GM12874 (cell line): ENCODE data around the gene CAPN15.

Experiments
- CTCF ChIP-seq: IDR thresholded peaks from 2 replicates; pipeline ENCODE4 v1.5.1; 2011; ENCODE audit warnings: low read depth, mild to moderate bottlenecking, control low read depth, low read length, moderate library complexity; ENCODE audit not compliant: insufficient read depth

CAPN15 gene

GRCh38 chr16:593807-594206, 66.3 kb downstream of the CAPN15 start:
- no peak for TF ChIP-seq CTCF

- no peak for TF ChIP-seq CTCF
Measured at GRCh38 chr16:595094-595528, 67.6 kb downstream of the CAPN15 start.

DNA sequence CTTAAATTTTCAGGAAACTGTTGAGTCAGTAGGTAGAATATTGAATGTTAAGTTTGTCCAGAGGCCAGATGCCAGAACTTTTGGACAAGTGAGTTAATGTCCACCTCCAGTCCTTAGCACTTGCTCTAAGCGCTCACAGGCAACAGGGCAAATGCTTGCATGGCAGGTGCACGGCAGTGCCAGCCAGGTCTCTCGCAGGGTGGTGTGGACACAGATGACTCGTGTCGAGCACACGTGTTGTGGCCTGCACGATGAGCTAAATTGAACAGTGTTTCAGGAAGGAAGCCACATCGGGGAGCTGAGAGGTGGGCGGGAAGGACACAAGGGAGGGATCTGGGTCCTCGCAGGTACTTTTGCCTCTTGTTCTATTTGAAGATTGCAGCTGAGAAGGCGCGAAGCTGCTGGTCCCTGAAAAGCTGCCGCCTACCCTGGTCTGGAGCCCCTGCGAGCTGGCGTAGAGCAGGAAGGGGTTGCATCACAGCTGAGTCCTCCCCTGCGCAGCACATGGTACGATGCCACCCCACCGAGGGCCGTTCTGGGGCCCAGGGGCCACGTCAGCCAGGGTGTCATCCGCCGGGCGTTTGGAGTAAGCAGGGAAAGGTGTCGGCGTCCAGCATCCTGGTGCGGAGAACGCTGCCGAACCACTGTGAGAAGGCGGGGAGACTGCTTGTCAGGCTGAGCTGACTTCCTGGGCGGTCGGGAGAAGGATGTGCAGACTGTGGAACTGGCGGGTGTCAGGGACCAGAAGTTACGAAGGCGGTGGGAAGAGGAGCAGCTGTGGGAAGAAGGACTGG, 68.6 kb downstream of the CAPN15 start:
- no peak for TF ChIP-seq CTCF

- no peak for TF ChIP-seq CTCF
Measured at GRCh38 chr16:596736-597060, 69.2 kb downstream of the CAPN15 start.

DNA sequence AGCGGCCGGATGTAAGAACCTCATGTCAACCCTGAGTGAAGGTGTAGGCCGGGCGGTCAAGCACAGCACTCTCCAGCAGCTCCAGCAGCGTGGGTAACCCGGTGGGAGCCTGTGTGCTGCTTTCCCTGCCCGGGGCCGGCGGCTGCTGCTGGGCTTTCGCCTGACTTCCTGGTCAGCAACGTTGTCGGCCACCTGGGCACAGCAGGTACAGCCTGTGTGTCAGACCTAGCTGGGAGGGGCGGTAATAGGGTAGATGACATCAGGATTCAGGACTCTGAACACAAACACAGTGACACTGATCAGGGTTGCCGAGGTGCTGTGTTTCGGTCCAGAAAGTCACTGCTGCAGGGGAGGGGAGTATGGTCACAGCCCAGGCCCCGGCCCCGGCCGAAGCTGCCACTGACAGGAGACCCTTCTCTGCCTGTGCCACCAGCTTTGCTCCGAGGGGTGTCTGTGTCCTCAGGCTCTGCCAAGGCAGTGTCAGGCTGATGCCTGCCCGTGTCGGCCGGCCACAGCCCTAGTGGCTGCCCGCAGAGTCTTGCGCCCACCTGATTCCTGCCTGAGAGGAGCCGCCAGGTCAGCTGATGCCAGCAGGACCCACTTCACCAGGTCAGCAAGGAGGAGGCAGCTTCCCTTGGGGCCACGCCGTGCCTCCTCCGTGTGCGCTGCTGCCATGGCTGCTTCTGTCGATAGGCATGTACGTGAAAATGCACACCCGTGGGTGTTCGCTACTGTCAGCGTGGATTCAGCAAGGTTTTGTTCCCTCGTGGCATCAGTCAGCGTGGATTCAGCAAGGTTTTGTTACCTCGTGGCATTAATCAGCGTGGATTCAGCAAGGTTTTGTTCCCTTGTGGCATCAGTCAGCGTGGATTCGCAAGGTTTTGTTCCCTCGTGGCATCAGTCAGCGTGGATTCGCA, 71.6 kb downstream of the CAPN15 start:
- TF ChIP-seq CTCF, result no peak

DNA sequence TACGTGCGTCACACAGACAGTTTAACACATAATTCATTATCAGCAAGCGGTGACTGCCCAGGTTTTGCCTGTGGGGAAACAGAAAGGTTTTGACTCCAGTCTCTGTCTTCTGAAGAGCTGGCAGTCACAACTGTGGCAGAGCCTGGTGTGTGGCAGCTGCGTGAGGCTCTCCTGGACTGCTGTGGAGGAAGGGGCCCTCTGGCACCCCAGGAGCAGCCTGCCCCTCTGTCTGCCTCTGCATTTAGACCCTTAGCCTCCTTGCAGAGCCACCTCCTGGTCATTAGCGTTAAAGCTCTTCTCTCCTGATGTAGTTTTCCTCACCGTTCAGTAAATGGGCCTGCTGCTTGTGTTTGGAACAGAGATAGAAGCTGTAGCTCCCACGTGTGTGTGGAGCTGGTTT, 73.3 kb downstream of the CAPN15 start:
- peak; percentile 32; the same call in 1 of the 2 replicates for TF ChIP-seq CTCF

DNA sequence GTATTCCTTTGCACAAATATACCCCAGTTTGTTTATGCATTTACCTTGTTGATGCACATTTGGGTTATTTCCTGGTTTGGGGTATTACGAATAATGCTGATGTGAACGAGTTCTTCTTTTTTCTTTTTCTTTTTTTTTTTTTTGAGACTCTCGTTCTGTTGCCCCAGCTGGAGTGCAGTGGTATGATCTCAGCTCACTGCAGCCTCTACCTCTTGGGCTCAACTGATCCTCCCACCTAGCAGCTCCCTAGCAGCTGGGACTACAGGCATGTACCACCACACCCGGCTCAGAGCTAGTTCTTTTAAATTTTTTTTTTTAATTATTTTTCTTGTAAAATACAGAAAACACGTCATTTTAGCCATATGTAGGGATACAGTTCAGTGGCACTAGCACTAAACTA, 76.4 kb downstream of the CAPN15 start:
- TF ChIP-seq CTCF, result no peak
